RWPE2 (cell line): Measurements from ENCODE around the gene DOK6.
A peak's percentile ranks its signal among the peaks of the same experiment; 100 is the strongest.

Experiments used
- ATAC-seq: fragments of 200-7000 bp; cut with Tn5 transposase; 3 replicates; pipeline ENCODE4 v1.9.1; 2021; ENCODE audit warnings: low read depth
- DNase-seq: peaks from one replicate; pipeline ENCODE4 v3.0.0-alpha.2; 2020; ENCODE audit warnings: low spot score
- H3K27ac ChIP-seq: fragments of 450-650 bp; 2 replicates; pipeline ENCODE4 v1.5.1; 2017; ENCODE audit warnings: mild to moderate bottlenecking; ENCODE audit not compliant: poor library complexity, severe bottlenecking
- H3K27me3 ChIP-seq: fragments of 250-450 bp; sonication (Bioruptor Pico); 2 replicates; pipeline ENCODE4 v1.5.1; 2021; ENCODE audit warnings: mild to moderate bottlenecking, moderate library complexity; ENCODE audit not compliant: insufficient read depth, poor library complexity, severe bottlenecking
- H3K36me3 ChIP-seq: fragments of 250-450 bp; sonication (Bioruptor Pico); 2 replicates; pipeline ENCODE4 v1.5.1; 2020; ENCODE audit warnings: low read depth, mild to moderate bottlenecking, moderate library complexity
- H3K4me1 ChIP-seq: fragments of 250-450 bp; sonication (Bioruptor Pico); 2 replicates; pipeline ENCODE4 v1.5.1; 2021; ENCODE audit warnings: mild to moderate bottlenecking, moderate library complexity; ENCODE audit not compliant: insufficient read depth, poor library complexity, severe bottlenecking
- H3K4me3 ChIP-seq: fragments of 250-450 bp; sonication (Bioruptor Pico); 2 replicates; pipeline ENCODE4 v1.5.1; 2021; ENCODE audit warnings: mild to moderate bottlenecking, moderate library complexity; ENCODE audit not compliant: severe bottlenecking
- H3K9me3 ChIP-seq: fragments of 250-450 bp; sonication (Bioruptor Pico); 2 replicates; pipeline ENCODE4 v1.5.1; 2021; ENCODE audit warnings: mild to moderate bottlenecking, moderate library complexity; ENCODE audit not compliant: severe bottlenecking
- CTCF ChIP-seq: fragments of 450-650 bp; IDR thresholded peaks from one replicate; pipeline ENCODE4 v1.5.1; 2017; ENCODE audit warnings: mild to moderate bottlenecking, moderate library complexity; ENCODE audit not compliant: poor library complexity, severe bottlenecking

The DOK6 gene

GRCh38 chr18:69447886-69448285, 47.2 kb downstream of the DOK6 start:
- H3K27me3 ChIP-seq = no peaks in the 10 kb centered on the region
- H3K36me3 ChIP-seq = no peaks in the 10 kb centered on the region
- no peak for ATAC-seq
- H3K4me3 ChIP-seq = no peak overlapping the region
- no peak overlapping the region for H3K27ac ChIP-seq
- no peak for DNase-seq
- H3K9me3 ChIP-seq = no peaks in the 10 kb centered on the region
- no peak for TF ChIP-seq CTCF
- no peaks in the 10 kb centered on the region for H3K4me1 ChIP-seq

GRCh38 chr18:69455125-69455524, 54.4 kb downstream of the DOK6 start:
- H3K4me3 ChIP-seq = no peak overlapping the region
- no peaks in the 10 kb centered on the region for H3K9me3 ChIP-seq
- H3K27me3 ChIP-seq = no peaks in the 10 kb centered on the region
- no peaks in the 10 kb centered on the region for H3K36me3 ChIP-seq
- no peak for TF ChIP-seq CTCF
- no peaks in the 10 kb centered on the region for H3K4me1 ChIP-seq
- H3K27ac ChIP-seq = no peak overlapping the region
- ATAC-seq (no peak), DNase-seq (no peak)

GRCh38 chr18:69469444-69469919, 68.8 kb downstream of the DOK6 start:
- no peaks in the 10 kb centered on the region for H3K36me3 ChIP-seq
- ATAC-seq (no peak), DNase-seq (no peak)
- H3K27ac ChIP-seq = no peak overlapping the region
- no peaks in the 10 kb centered on the region for H3K27me3 ChIP-seq
- peak; percentile 17 for TF ChIP-seq CTCF
- H3K4me1 ChIP-seq = no peaks in the 10 kb centered on the region
- no peaks in the 10 kb centered on the region for H3K9me3 ChIP-seq
- H3K4me3 ChIP-seq = no peak overlapping the region

GRCh38 chr18:69480460-69480859, 79.8 kb downstream of the DOK6 start:
- ATAC-seq (no peak), DNase-seq (no peak)
- Histone ChIP-seq H3K36me3 (no peaks in the 10 kb centered on the region), H3K4me3 (no peak overlapping the region), H3K27me3 (peaks cover 13% of the 10 kb centered on the region), H3K4me1 (no peaks in the 10 kb centered on the region), H3K27ac (no peak overlapping the region), H3K9me3 (no peaks in the 10 kb centered on the region)
- no peak for TF ChIP-seq CTCF

GRCh38 chr18:69483574-69483973, 82.9 kb downstream of the DOK6 start:
- no peaks in the 10 kb centered on the region for H3K36me3 ChIP-seq
- H3K4me3 ChIP-seq = no peak overlapping the region
- H3K27ac ChIP-seq = no peak overlapping the region
- TF ChIP-seq CTCF = no peak
- ATAC-seq = no peak
- H3K27me3 ChIP-seq = peaks cover 13% of the 10 kb centered on the region
- H3K4me1 ChIP-seq = no peaks in the 10 kb centered on the region
- no peaks in the 10 kb centered on the region for H3K9me3 ChIP-seq
- no peak for DNase-seq
